ENCODE measurements around the gene PRPSAP1.

GRCh38 chr17:76331083-76331482 lies 22.6 kb downstream of the PRPSAP1 start:
- no peak for TF ChIP-seq CTCF (IDR thresholded peaks at IDR 0.05)
- TF ChIP-seq EP300 (IDR thresholded peaks at IDR 0.05): no peak
- no peak for TF ChIP-seq POLR2AphosphoS5 (IDR thresholded peaks at IDR 0.05)
- TF ChIP-seq POLR2A (IDR thresholded peaks at IDR 0.05): no peak
